HG03196 (cell line): ENCODE data around the gene THSD7B.
"Not testable (repeated sequence)": the region's sequence is repeated elsewhere in the genome, so short reads cannot be mapped to it uniquely, and the experiment has no call there.

Experiments
- ATAC-seq: cut with Tn5 transposase; IDR thresholded peaks from one replicate; pipeline ENCODE4 v1.9.1; 2021; ENCODE audit not compliant: unreplicated experiment

The THSD7B gene

GRCh38 chr2:137021763-137022162 lies 256.4 kb downstream of the THSD7B start:
- no peak for ATAC-seq

- no peak for ATAC-seq
Measured at GRCh38 chr2:137023205-137023604, 257.9 kb downstream of the THSD7B start.

- no peak for ATAC-seq
Measured at GRCh38 chr2:137031731-137032130, 266.4 kb downstream of the THSD7B start.

GRCh38 chr2:137036619-137037018 lies 271.3 kb downstream of the THSD7B start:
- ATAC-seq: no peak

GRCh38 chr2:137039482-137040152 lies 274.3 kb downstream of the THSD7B start:
- ATAC-seq: no peak

GRCh38 chr2:137047369-137047768 lies 282.0 kb downstream of the THSD7B start:
- no peak for ATAC-seq

- no peak for ATAC-seq
Measured at GRCh38 chr2:137048455-137048854, 283.1 kb downstream of the THSD7B start.

- no peak for ATAC-seq
Measured at GRCh38 chr2:137049518-137049917, 284.2 kb downstream of the THSD7B start.

- no peak for ATAC-seq
Measured at GRCh38 chr2:137050949-137051348, 285.6 kb downstream of the THSD7B start.

GRCh38 chr2:137051778-137052398 lies 286.5 kb downstream of the THSD7B start:
- ATAC-seq: no peak

- ATAC-seq: no peak
Measured at GRCh38 chr2:137056704-137057103, 291.4 kb downstream of the THSD7B start.

- ATAC-seq: not testable (repeated sequence)
Measured at GRCh38 chr2:137076111-137076765, 310.9 kb downstream of the THSD7B start.

- ATAC-seq: no peak
Measured at GRCh38 chr2:137091704-137092103, 326.4 kb downstream of the THSD7B start.

GRCh38 chr2:137093116-137093515 lies 327.8 kb downstream of the THSD7B start:
- no peak for ATAC-seq

- ATAC-seq: no peak
Measured at GRCh38 chr2:137096187-137096586, 330.8 kb downstream of the THSD7B start.

- no peak for ATAC-seq
Measured at GRCh38 chr2:137096693-137097092, 331.3 kb downstream of the THSD7B start.

- ATAC-seq: not testable (repeated sequence)
Measured at GRCh38 chr2:137101814-137102213, 336.5 kb downstream of the THSD7B start.

GRCh38 chr2:137107904-137108303 lies 342.6 kb downstream of the THSD7B start:
- ATAC-seq: no peak

GRCh38 chr2:137111896-137112295 lies 346.6 kb downstream of the THSD7B start:
- ATAC-seq: no peak

- ATAC-seq: no peak
Measured at GRCh38 chr2:137115081-137115794, 349.9 kb downstream of the THSD7B start.

- no peak for ATAC-seq
Measured at GRCh38 chr2:137115795-137116089, 350.4 kb downstream of the THSD7B start.

GRCh38 chr2:137117385-137117784 lies 352.0 kb downstream of the THSD7B start:
- ATAC-seq: no peak
